ENCODE results near the gene CPNE4.

CPNE4 gene

GRCh38 chr3:131801566-131801965, 233.2 kb downstream of the CPNE4 start:
- TF ChIP-seq POLR2A (IDR thresholded peaks at IDR 0.05; ENCODE audit: low read depth, low read length) = no peak
- FAIRE-seq (no peak), DNase-seq (ENCODE audit: insufficient read length, low spot score) (no peak)

- no peak for FAIRE-seq
- no peak for TF ChIP-seq POLR2A (IDR thresholded peaks at IDR 0.05; ENCODE audit: low read depth, low read length)
- no peak for DNase-seq (ENCODE audit: insufficient read length, low spot score)
These were observed 237.0 kb downstream of the CPNE4 start for GRCh38 chr3:131797776-131798175.

GRCh38 chr3:131796558-131797198, 238.1 kb downstream of the CPNE4 start:
- DNase-seq (ENCODE audit: insufficient read length, low spot score) = no peak
- no peak for TF ChIP-seq POLR2A (IDR thresholded peaks at IDR 0.05; ENCODE audit: low read depth, low read length)
- FAIRE-seq = no peak

GRCh38 chr3:131796111-131796510, 238.7 kb downstream of the CPNE4 start:
- FAIRE-seq (no peak), DNase-seq (ENCODE audit: insufficient read length, low spot score) (no peak)
- no peak for TF ChIP-seq POLR2A (IDR thresholded peaks at IDR 0.05; ENCODE audit: low read depth, low read length)

- no peak for TF ChIP-seq POLR2A (IDR thresholded peaks at IDR 0.05; ENCODE audit: low read depth, low read length)
- FAIRE-seq (no peak), DNase-seq (ENCODE audit: insufficient read length, low spot score) (no peak)
These were observed 239.3 kb downstream of the CPNE4 start for GRCh38 chr3:131795390-131796090.

GRCh38 chr3:131794766-131795388, 239.9 kb downstream of the CPNE4 start:
- DNase-seq (ENCODE audit: insufficient read length, low spot score) (peak; percentile 18), FAIRE-seq (peak; percentile 89)
- no peak for TF ChIP-seq POLR2A (IDR thresholded peaks at IDR 0.05; ENCODE audit: low read depth, low read length)

- no peak for TF ChIP-seq POLR2A (IDR thresholded peaks at IDR 0.05; ENCODE audit: low read depth, low read length)
- no peak for FAIRE-seq
- DNase-seq (ENCODE audit: insufficient read length, low spot score) = no peak
These were observed 240.9 kb downstream of the CPNE4 start for GRCh38 chr3:131793870-131794269.

- FAIRE-seq (no peak), DNase-seq (ENCODE audit: insufficient read length, low spot score) (no peak)
- TF ChIP-seq POLR2A (IDR thresholded peaks at IDR 0.05; ENCODE audit: low read depth, low read length) = no peak
These were observed 245.6 kb downstream of the CPNE4 start for GRCh38 chr3:131789188-131789587.

- DNase-seq (ENCODE audit: insufficient read length, low spot score) = no peak
- TF ChIP-seq POLR2A (IDR thresholded peaks at IDR 0.05; ENCODE audit: low read depth, low read length) = no peak
- no peak for FAIRE-seq
These were observed 248.4 kb downstream of the CPNE4 start for GRCh38 chr3:131786386-131786785.

GRCh38 chr3:131782751-131783150, 252.1 kb downstream of the CPNE4 start:
- DNase-seq (ENCODE audit: insufficient read length, low spot score) = no peak
- no peak for TF ChIP-seq POLR2A (IDR thresholded peaks at IDR 0.05; ENCODE audit: low read depth, low read length)
- FAIRE-seq = no peak

- no peak for DNase-seq (ENCODE audit: insufficient read length, low spot score)
- FAIRE-seq = no peak
- TF ChIP-seq POLR2A (IDR thresholded peaks at IDR 0.05; ENCODE audit: low read depth, low read length) = no peak
These were observed 256.3 kb downstream of the CPNE4 start for GRCh38 chr3:131778526-131778925.

GRCh38 chr3:131775650-131776049, 259.2 kb downstream of the CPNE4 start:
- no peak for FAIRE-seq

GRCh38 chr3:131772269-131773026, 262.4 kb downstream of the CPNE4 start:
- FAIRE-seq (no peak), DNase-seq (ENCODE audit: insufficient read length, low spot score) (no peak)
- TF ChIP-seq POLR2A (IDR thresholded peaks at IDR 0.05; ENCODE audit: low read depth, low read length) = no peak

More at GRCh38 chr3:131775650-131776049, 259.2 kb downstream of the CPNE4 start:
- no peak for DNase-seq (ENCODE audit: insufficient read length, low spot score)
- no peak for TF ChIP-seq POLR2A (IDR thresholded peaks at IDR 0.05; ENCODE audit: low read depth, low read length)

- TF ChIP-seq POLR2A (IDR thresholded peaks at IDR 0.05; ENCODE audit: low read depth, low read length) = no peak
- FAIRE-seq (no peak), DNase-seq (ENCODE audit: insufficient read length, low spot score) (no peak)
These were observed 271.7 kb downstream of the CPNE4 start for GRCh38 chr3:131762981-131763564.

All from H54 (cell line).